D721Med (cell line): ENCODE measurements around the gene TM9SF1.

Source experiments
- DNase-seq: peaks from one replicate; pipeline ENCODE4 v3.0.0; 2011; ENCODE audit warnings: low spot score; ENCODE audit not compliant: insufficient read length
- FAIRE-seq: peaks from 2 replicates; lab custom pipeline; 2011; peaks lifted over from hg19 to GRCh38; lab: Jason Lieb, UNC
- CTCF ChIP-seq: IDR thresholded peaks from 2 replicates; pipeline ENCODE4 v1.5.1; 2012; ENCODE audit warnings: mild to moderate bottlenecking, control low read depth; ENCODE audit not compliant: insufficient read depth; ENCODE audit errors: missing control alignments

Gene TM9SF1

GRCh38 chr14:24237463-24237955, 42.3 kb upstream of the TM9SF1 start:
- no peak for FAIRE-seq
- no peak for TF ChIP-seq CTCF
- DNase-seq = no peak

GRCh38 chr14:24236689-24237462, 41.6 kb upstream of the TM9SF1 start:
- DNase-seq (no peak), FAIRE-seq (no peak)
- TF ChIP-seq CTCF = no peak

- FAIRE-seq (no peak), DNase-seq (no peak)
- TF ChIP-seq CTCF = no peak
Observed at GRCh38 chr14:24235804-24236688, 40.8 kb upstream of the TM9SF1 start.

- FAIRE-seq (no peak), DNase-seq (no peak)
- TF ChIP-seq CTCF = no peak
Observed at GRCh38 chr14:24234095-24235005, 39.1 kb upstream of the TM9SF1 start.

GRCh38 chr14:24233538-24233866, 38.3 kb upstream of the TM9SF1 start:
- no peak for FAIRE-seq
- no peak for DNase-seq
- TF ChIP-seq CTCF = no peak

- TF ChIP-seq CTCF = no peak
- FAIRE-seq (no peak), DNase-seq (peak; percentile 45)
Observed at GRCh38 chr14:24232645-24233537, 37.6 kb upstream of the TM9SF1 start, which contains the start of gene GMPR2. GMPR2 (plus strand) TSS chr14:24232929; CDS start chr14:24233254, 325 bp downstream.
